PC-3 (cell line): ENCODE measurements around the gene HM13. TPM values are rescaled to one million over a fixed set of nuclear protein-coding genes. Genes with fewer than 3 reads are reported as not detected.

Experiments
- ATAC-seq: fragments of 200-7000 bp; cut with Tn5 transposase; 2 replicates; pipeline ENCODE4 v1.9.1; 2020; ENCODE audit warnings: mild to moderate bottlenecking, moderate library complexity
- BruUV-seq: library from RNA; stranded (reverse); fragments of 400-500 nt; replicated peaks from 2 replicates; lab custom pipeline; 2021; lab: Mats Ljungman, UMichigan
- CTCF ChIA-PET: fragments of 300-600 bp; sonication (Branson Sonifier 250); formaldehyde crosslinking; loops from one replicate; lab custom pipeline; 2022; ENCODE audit warnings: antibody characterized with exemption; lab: Charles Lee
- POLR2A ChIA-PET: fragments of 300-600 bp; sonication (Branson Sonifier 250); formaldehyde crosslinking; loops from one replicate; lab custom pipeline; 2022; ENCODE audit warnings: antibody characterized with exemption; ENCODE audit not compliant: unreplicated experiment; lab: Charles Lee
- DNase-seq: peaks from one replicate; pipeline ENCODE4 v3.0.0-alpha.2; 2015
- H2AFZ ChIP-seq: fragments of 300-600 bp; sonication (generic); 2 replicates; pipeline ENCODE4 v1.6.0; 2016; ENCODE audit warnings: antibody characterized with exemption, low read length
- H3F3A ChIP-seq: fragments of 300-600 bp; sonication (generic); one replicate; pipeline ENCODE4 v1.6.0; 2017; ENCODE audit warnings: antibody characterized with exemption, low read length, control low read depth, mild to moderate bottlenecking; ENCODE audit not compliant: unreplicated experiment
- H3K27ac ChIP-seq: fragments of 300-600 bp; sonication (generic); 2 replicates; pipeline ENCODE4 v1.5.1; 2016; ENCODE audit warnings: mild to moderate bottlenecking, low read length
- H3K27me3 ChIP-seq: fragments of 300-600 bp; sonication (generic); 2 replicates; pipeline ENCODE4 v1.6.1; 2016; ENCODE audit warnings: low read length, mixed read lengths
- H3K36me3 ChIP-seq: fragments of 300-600 bp; sonication (generic); 2 replicates; pipeline ENCODE4 v1.6.1; 2016; ENCODE audit warnings: low read depth, mixed run types, low read length, mixed read lengths
- H3K4me1 ChIP-seq: fragments of 300-600 bp; sonication (generic); 2 replicates; pipeline ENCODE4 v1.5.1; 2016; ENCODE audit warnings: low read length; ENCODE audit not compliant: insufficient read depth
- H3K4me2 ChIP-seq: fragments of 300-600 bp; sonication (generic); 2 replicates; pipeline ENCODE4 v1.6.0; 2016; ENCODE audit warnings: low read length
- H3K4me3 ChIP-seq: fragments of 300-600 bp; sonication (generic); 2 replicates; pipeline ENCODE4 v1.5.1; 2016; ENCODE audit warnings: mild to moderate bottlenecking, low read length, mixed read lengths
- H3K79me2 ChIP-seq: fragments of 300-600 bp; sonication (generic); 2 replicates; pipeline ENCODE4 v1.6.1; 2017; ENCODE audit warnings: low read length, mixed read lengths
- H3K9ac ChIP-seq: fragments of 300-600 bp; sonication (generic); 2 replicates; pipeline ENCODE4 v1.6.0; 2016; ENCODE audit warnings: mild to moderate bottlenecking, low read length
- H3K9me2 ChIP-seq: fragments of 300-600 bp; sonication (generic); replicated peaks from 2 replicates; pipeline ENCODE4 v1.6.1; 2016; ENCODE audit warnings: mixed run types, low read length, mixed read lengths
- H3K9me3 ChIP-seq: fragments of 300-600 bp; sonication (generic); 2 replicates; pipeline ENCODE4 v1.6.1; 2016; ENCODE audit warnings: low read length, mixed read lengths
- H4K20me1 ChIP-seq: fragments of 300-600 bp; sonication (generic); 2 replicates; pipeline ENCODE4 v1.6.1; 2016; ENCODE audit warnings: low read length, mixed read lengths
- CTCF ChIP-seq: fragments of 300-600 bp; sonication (generic); conservative IDR thresholded peaks from 2 replicates; pipeline ENCODE4 v1.5.1; 2017; ENCODE audit warnings: antibody characterized with exemption, low read depth, mild to moderate bottlenecking, low read length
- EZH2 ChIP-seq: fragments of 300-600 bp; sonication (generic); IDR thresholded peaks from one replicate; pipeline ENCODE4 v1.6.1; 2017; ENCODE audit warnings: antibody characterized with exemption, mild to moderate bottlenecking, low read length; ENCODE audit not compliant: unreplicated experiment
- EZH2phosphoT487 ChIP-seq: fragments of 300-600 bp; sonication (generic); IDR thresholded peaks from 2 replicates; pipeline ENCODE4 v1.6.1; 2018; ENCODE audit warnings: mild to moderate bottlenecking, antibody characterized with exemption, low read length, borderline replicate concordance
- intact Hi-C: fragments of 100-400 bp; cut with micrococcal nuclease; formaldehyde crosslinking; loops from 2 replicates; pipeline ENCODE4 v1.9.0; 2023
- total RNA-seq: library from RNA; depleted of rRNA; stranded (reverse); fragments of >200 nt; gene quantifications from 2 replicates; pipeline ENCODE4 v1.2.3, GENCODE V29; 2014

Gene HM13
- total RNA-seq, 1 experiment from 2014 or later: 99.5 TPM

GRCh38 chr20:31594558-31595379 is 80.5 kb downstream of the HM13 start:
- ChIA-PET POLR2A (interaction anchor here (0.5 to 0.9 kb wide), 2 partner anchors 14 to 21 kb away, joined by 5 to 9 read pairs; no protein-coding TSS in a partner anchor), CTCF (no interaction called here)
- TF ChIP-seq EZH2phosphoT487 (no peak), CTCF (no peak), EZH2 (no peak)
- Histone ChIP-seq H3K9ac (peak overlapping the region; percentile 56; the same call in 1 of the 2 replicates), H4K20me1 (no peaks in the 10 kb centered on the region), H3K27me3 (no peaks in the 10 kb centered on the region), H3K4me2 (peak overlapping the region; percentile 65), H2AFZ (no peak overlapping the region), H3K4me3 (peak overlapping the region; percentile 8; the same call in 1 of the 2 replicates), H3K4me1 (peaks cover 28% of the 10 kb centered on the region), H3F3A (no peaks in the 10 kb centered on the region), H3K36me3 (no peaks in the 10 kb centered on the region), H3K27ac (peak overlapping the region; percentile 84), H3K9me2 (no peaks in the 10 kb centered on the region), H3K79me2 (peaks cover 13% of the 10 kb centered on the region), H3K9me3 (no peaks in the 10 kb centered on the region)
- BruUV-seq: TSS peak; percentile 47
- DNase-seq (no peak), ATAC-seq (no peak)
- intact Hi-C loops: loop anchor here (10.0 kb wide), 1 partner anchor 1820 kb away; no protein-coding TSS in a partner anchor

- TF ChIP-seq EZH2: no peak
- TF ChIP-seq CTCF: no peak
- no peak for TF ChIP-seq EZH2phosphoT487
- H3K4me2 ChIP-seq: peak overlapping the region; percentile 65
- no peaks in the 10 kb centered on the region for H3K36me3 ChIP-seq
- no peaks in the 10 kb centered on the region for H4K20me1 ChIP-seq
- no peak for ATAC-seq
- peaks cover 13% of the 10 kb centered on the region for H3K79me2 ChIP-seq
- POLR2A ChIA-PET: interaction anchor here (0.5 to 0.9 kb wide), 3 partner anchors 13 to 152 kb away, joined by 3 to 9 read pairs (median 5); no protein-coding TSS in a partner anchor
- no peaks in the 10 kb centered on the region for H3F3A ChIP-seq
- CTCF ChIA-PET: no interaction called here
- no TSS peak for BruUV-seq
- no peak for DNase-seq
- peak overlapping the region; percentile 84 for H3K27ac ChIP-seq
- H3K9me3 ChIP-seq: no peaks in the 10 kb centered on the region
- no peak overlapping the region for H3K4me3 ChIP-seq
- no peak overlapping the region for H2AFZ ChIP-seq
- peaks cover 28% of the 10 kb centered on the region for H3K4me1 ChIP-seq
- no peak overlapping the region; the same call in 1 of the 2 replicates for H3K9ac ChIP-seq
- intact Hi-C loops: loop anchor here (10.0 kb wide), 1 partner anchor 1819 kb away; no protein-coding TSS in a partner anchor
- H3K27me3 ChIP-seq: no peaks in the 10 kb centered on the region
- H3K9me2 ChIP-seq: no peaks in the 10 kb centered on the region
These were observed 81.1 kb downstream of the HM13 start for GRCh38 chr20:31595380-31595653.
